Measurements from ENCODE around the gene ABLIM3. TPM values are rescaled to one million over a fixed set of nuclear protein-coding genes. Genes with fewer than 3 reads are reported as not detected.

ABLIM3 gene
- total and polyA plus RNA-seq, 2 of the 13 experiments (the other 11 are each of a cell fraction or from before 2014, with no cell fraction given), result 0.53 to 6.3 TPM

DNA sequence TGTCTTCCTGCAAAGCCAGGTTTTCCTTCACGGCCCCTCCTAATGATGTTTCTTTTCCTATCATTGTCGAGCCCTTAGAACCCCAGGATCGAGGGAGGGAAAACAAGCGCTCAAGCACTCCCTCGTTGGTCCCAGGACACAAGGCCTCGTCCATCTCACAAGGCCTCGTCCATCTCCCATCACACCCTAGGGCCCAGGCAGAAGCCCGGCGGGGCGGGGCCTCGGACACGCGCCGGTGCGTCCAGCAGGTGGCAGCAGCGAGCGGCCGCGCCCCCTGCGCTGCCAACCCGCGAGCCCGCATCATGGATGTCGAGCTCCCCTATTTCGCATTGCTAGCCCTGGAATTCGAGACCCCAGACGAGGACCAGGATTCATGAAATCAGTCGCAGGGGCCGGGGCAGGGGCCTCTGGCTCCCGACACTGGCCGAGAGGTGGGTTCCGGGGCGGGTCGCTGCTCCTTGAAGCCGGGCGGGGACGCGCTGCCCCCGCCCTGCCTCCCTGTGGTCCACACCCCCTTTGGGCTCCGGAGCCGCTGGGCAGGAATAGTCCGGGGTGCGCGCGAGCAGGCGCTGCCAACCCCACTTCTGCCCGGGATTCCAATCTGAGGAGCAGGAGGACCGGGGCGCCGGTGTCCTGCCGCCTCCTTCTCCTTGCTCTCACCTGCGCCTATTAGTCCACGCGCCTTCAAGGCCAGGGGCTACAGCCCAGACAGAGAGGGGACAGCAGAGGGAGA, at the start of gene ABLIM3 (continued):
- TF ChIP-seq ZNF674 (CRISPR knock-in tag; IDR thresholded peaks at IDR 0.05; ENCODE audit: low read depth) (no peak), ZNF709 (CRISPR knock-in tag; IDR thresholded peaks at IDR 0.05) (0 out of 2 replicates have a peak, but pooled peaks have one; percentile 39), ZGPAT (CRISPR knock-in tag; IDR thresholded peaks at IDR 0.05) (peak; percentile 72; the same call in 1 of the 2 replicates), ZEB1 (IDR thresholded peaks at IDR 0.05; ENCODE audit: insufficient replicate concordance, low read depth) (peak; percentile 26), ZNF556 (CRISPR knock-in tag; IDR thresholded peaks at IDR 0.05; ENCODE audit: borderline replicate concordance) (0 out of 2 replicates have a peak, but pooled peaks have one; percentile 49), ARID5B (CRISPR knock-in tag; IDR thresholded peaks at IDR 0.05) (peak; percentile 53; the same call in 1 of the 2 replicates), CREB3 (CRISPR knock-in tag; IDR thresholded peaks at IDR 0.05) (peak; percentile 75; the same call in 1 of the 2 replicates), TBX2 (CRISPR knock-in tag; IDR thresholded peaks at IDR 0.05; ENCODE audit: borderline replicate concordance) (0 out of 2 replicates have a peak, but pooled peaks have one; percentile 14), RBFOX2 (IDR thresholded peaks at IDR 0.05; ENCODE audit: low read depth, low read length) (peak; percentile 51; the same call in 1 of the 2 replicates), TP53 (CRISPR knock-in tag; conservative IDR thresholded peaks at IDR 0.05) (0 out of 2 replicates have a peak, but pooled peaks have one; percentile 36), ERF (CRISPR knock-in tag; IDR thresholded peaks at IDR 0.05) (0 out of 2 replicates have a peak, but pooled peaks have one; percentile 23), MYC (CRISPR knock-in tag; IDR thresholded peaks at IDR 0.05; ENCODE audit: borderline replicate concordance) (peak; percentile 71; the same call in 1 of the 2 replicates), NFKB2 (CRISPR knock-in tag; IDR thresholded peaks at IDR 0.05; ENCODE audit: borderline replicate concordance) (peak; percentile 57; the same call in 1 of the 2 replicates), ZNF841 (CRISPR knock-in tag; IDR thresholded peaks at IDR 0.05; ENCODE audit: borderline replicate concordance) (0 out of 2 replicates have a peak, but pooled peaks have one; percentile 3)
- TF ChIP-seq, protein P1, sequence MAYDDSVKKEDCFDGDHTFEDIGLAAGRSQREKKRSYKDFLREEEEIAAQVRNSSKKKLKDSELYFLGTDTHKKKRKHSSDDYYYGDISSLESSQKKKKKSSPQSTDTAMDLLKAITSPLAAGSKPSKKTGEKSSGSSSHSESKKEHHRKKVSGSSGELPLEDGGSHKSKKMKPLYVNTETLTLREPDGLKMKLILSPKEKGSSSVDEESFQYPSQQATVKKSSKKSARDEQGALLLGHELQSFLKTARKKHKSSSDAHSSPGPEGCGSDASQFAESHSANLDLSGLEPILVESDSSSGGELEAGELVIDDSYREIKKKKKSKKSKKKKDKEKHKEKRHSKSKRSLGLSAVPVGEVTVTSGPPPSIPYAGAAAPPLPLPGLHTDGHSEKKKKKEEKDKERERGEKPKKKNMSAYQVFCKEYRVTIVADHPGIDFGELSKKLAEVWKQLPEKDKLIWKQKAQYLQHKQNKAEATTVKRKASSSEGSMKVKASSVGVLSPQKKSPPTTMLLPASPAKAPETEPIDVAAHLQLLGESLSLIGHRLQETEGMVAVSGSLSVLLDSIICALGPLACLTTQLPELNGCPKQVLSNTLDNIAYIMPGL (CRISPR knock-in tag; IDR thresholded peaks at IDR 0.05; ENCODE audit: borderline replicate concordance in 1 of 2, low read depth in 1 of 2), result peak; percentile 56 to 84; a peak in 3 of 4 replicates
- TF ChIP-seq, protein P2, sequence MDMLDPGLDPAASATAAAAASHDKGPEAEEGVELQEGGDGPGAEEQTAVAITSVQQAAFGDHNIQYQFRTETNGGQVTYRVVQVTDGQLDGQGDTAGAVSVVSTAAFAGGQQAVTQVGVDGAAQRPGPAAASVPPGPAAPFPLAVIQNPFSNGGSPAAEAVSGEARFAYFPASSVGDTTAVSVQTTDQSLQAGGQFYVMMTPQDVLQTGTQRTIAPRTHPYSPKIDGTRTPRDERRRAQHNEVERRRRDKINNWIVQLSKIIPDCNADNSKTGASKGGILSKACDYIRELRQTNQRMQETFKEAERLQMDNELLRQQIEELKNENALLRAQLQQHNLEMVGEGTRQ (IDR thresholded peaks at IDR 0.05; ENCODE audit: low read depth, low read length), result no peak
- TF ChIP-seq, protein P2 (CRISPR knock-in tag; IDR thresholded peaks at IDR 0.05; ENCODE audit: borderline replicate concordance), result no peak
